Endodermal cell (in vitro differentiated cells): ENCODE data around the gene KIF1A. TPM values are rescaled to one million over a fixed set of nuclear protein-coding genes. Genes with fewer than 3 reads are reported as not detected.

Experiments used
- DNase-seq: peaks from one replicate; pipeline ENCODE4 v3.0.0-alpha.2; 2017
- H3K27ac ChIP-seq: 2 replicates; pipeline ENCODE4 v1.5.1; 2013; ENCODE audit warnings: mild to moderate bottlenecking, low read depth, low read length, moderate library complexity
- H3K27me3 ChIP-seq: 2 replicates; pipeline ENCODE4 v1.6.1; 2013; ENCODE audit warnings: mild to moderate bottlenecking, low read length, moderate library complexity; ENCODE audit not compliant: insufficient read depth, control insufficient read depth, poor library complexity, severe bottlenecking
- H3K36me3 ChIP-seq: 2 replicates; pipeline ENCODE4 v1.7.0; 2013; ENCODE audit warnings: mild to moderate bottlenecking, low read length, moderate library complexity; ENCODE audit not compliant: control insufficient read depth, insufficient read depth
- H3K4me1 ChIP-seq: one replicate; pipeline ENCODE4 v1.7.0; 2013; ENCODE audit warnings: low read length; ENCODE audit not compliant: control insufficient read depth, insufficient read depth
- H3K4me3 ChIP-seq: 2 replicates; pipeline ENCODE4 v1.5.1; 2013; ENCODE audit warnings: mild to moderate bottlenecking, low read length, moderate library complexity
- H3K9ac ChIP-seq: 2 replicates; pipeline ENCODE4 v1.6.1; 2013; ENCODE audit warnings: mild to moderate bottlenecking, low read length, moderate library complexity; ENCODE audit not compliant: poor library complexity, severe bottlenecking; ENCODE audit errors: extremely low read depth
- H3K9me3 ChIP-seq: 2 replicates; pipeline ENCODE4 v1.6.1; 2013; ENCODE audit warnings: mild to moderate bottlenecking, low read length, moderate library complexity; ENCODE audit not compliant: control insufficient read depth
- H3K27ac Mint-ChIP-seq: 2 replicates; pipeline ENCODE4 v1.8.0; 2020; ENCODE audit warnings: mixed read lengths
- H3K27me3 Mint-ChIP-seq: 2 replicates; pipeline ENCODE4 v1.8.0; 2021; ENCODE audit warnings: mild to moderate bottlenecking, mixed read lengths; ENCODE audit not compliant: insufficient read depth
- H3K36me3 Mint-ChIP-seq: 2 replicates; pipeline ENCODE4 v1.8.0; 2020; ENCODE audit warnings: low read depth, mixed read lengths
- H3K4me1 Mint-ChIP-seq: 2 replicates; pipeline ENCODE4 v1.8.0; 2020; ENCODE audit warnings: mixed read lengths
- H3K4me3 Mint-ChIP-seq: 2 replicates; pipeline ENCODE4 v1.8.0; 2020; ENCODE audit warnings: mild to moderate bottlenecking, moderate library complexity, mixed read lengths
- H3K9me3 Mint-ChIP-seq: 2 replicates; pipeline ENCODE4 v1.8.0; 2020; ENCODE audit warnings: mild to moderate bottlenecking, mixed read lengths
- WGBS, 2 experiments: methylation state at CpG; one replicate each; pipeline versions ENCODE4 v1.1.5 to v1.1.7; 2013; ENCODE audit warnings: missing lambda C conversion rate in 2 of 2, mixed read lengths in 1 of 2; ENCODE audit not compliant: insufficient coverage in 1 of 2, insufficient read length in 1 of 2; 5-methylcytosine and 5-hydroxymethylcytosine counted together
- total RNA-seq, 2 donors: library from RNA; stranded (reverse); fragmentation: NEBNext Ultra II Directional in 1 of 2; extraction: Animal tissue kit (Norgen Biotek cat#: 25700) in 1 of 2; gene quantifications; 2 replicates in 1 of 2; 3 replicates in 1 of 2; pipeline ENCODE4 v1.2.1, GENCODE V29; 2021
- TF ChIP-seq, protein P1 (sequence below): fragments of 200-600 bp; sonication (generic); conservative IDR thresholded peaks from 2 replicates; pipeline ENCODE4 v1.5.0; 2021; ENCODE audit warnings: antibody characterized with exemption, mild to moderate bottlenecking

KIF1A gene
- total RNA-seq, 2 donors from 2014 or later: 58.8 to 83.1 TPM

DNA sequence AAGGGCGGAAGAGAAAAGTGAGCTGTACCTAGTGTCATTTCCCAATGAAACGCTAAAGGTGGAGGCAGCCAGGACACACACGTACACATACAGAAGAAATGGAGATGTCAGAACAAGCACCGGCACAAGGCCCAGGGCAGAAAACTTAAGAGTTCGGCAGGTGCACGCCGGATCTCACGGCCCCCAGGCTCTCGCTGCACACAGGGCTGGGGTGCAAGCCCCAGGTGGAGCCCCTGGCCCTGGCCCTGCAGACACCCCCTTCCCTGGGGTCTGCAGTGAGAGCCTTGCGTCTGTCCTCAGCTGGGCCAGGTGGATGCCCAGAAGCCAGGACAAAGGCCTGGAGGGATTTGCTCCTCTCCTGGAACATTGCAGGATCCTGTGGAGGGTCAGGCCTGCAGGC, 91.7 kb downstream of the KIF1A start:
- no peaks in the 10 kb centered on the region for H3K4me1 ChIP-seq

DNA sequence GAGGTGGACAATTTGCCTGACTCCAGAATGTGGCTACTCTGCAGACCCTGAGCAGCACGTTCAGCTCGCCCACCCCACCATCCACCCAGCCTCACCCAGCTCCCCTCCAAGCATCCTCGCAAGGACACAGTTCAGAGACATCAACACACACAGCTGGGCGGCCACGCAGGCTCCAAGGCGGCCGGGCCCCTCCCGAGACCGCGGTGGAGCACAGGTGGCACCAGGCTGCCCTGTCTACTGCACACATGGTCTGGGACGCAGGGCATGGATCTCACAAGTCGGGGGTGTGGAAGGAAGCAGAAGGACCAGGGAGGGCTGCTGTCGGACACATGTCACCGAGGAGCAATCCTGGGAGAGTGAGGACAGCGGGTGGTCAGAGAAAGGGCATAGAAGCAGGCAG, 92.1 kb downstream of the KIF1A start:
- no peaks in the 10 kb centered on the region for H3K27me3 Mint-ChIP-seq

More for the DNA sequence above, 91.7 kb downstream of the KIF1A start:
- H3K4me3 ChIP-seq: no peak overlapping the region
- Mint-ChIP-seq H3K4me3 (no peak overlapping the region), H3K27ac (no peak overlapping the region), H3K27me3 (no peaks in the 10 kb centered on the region), H3K9me3 (no peaks in the 10 kb centered on the region), H3K36me3 (no peaks in the 10 kb centered on the region), H3K4me1 (no peaks in the 10 kb centered on the region)
- TF ChIP-seq, protein P1, sequence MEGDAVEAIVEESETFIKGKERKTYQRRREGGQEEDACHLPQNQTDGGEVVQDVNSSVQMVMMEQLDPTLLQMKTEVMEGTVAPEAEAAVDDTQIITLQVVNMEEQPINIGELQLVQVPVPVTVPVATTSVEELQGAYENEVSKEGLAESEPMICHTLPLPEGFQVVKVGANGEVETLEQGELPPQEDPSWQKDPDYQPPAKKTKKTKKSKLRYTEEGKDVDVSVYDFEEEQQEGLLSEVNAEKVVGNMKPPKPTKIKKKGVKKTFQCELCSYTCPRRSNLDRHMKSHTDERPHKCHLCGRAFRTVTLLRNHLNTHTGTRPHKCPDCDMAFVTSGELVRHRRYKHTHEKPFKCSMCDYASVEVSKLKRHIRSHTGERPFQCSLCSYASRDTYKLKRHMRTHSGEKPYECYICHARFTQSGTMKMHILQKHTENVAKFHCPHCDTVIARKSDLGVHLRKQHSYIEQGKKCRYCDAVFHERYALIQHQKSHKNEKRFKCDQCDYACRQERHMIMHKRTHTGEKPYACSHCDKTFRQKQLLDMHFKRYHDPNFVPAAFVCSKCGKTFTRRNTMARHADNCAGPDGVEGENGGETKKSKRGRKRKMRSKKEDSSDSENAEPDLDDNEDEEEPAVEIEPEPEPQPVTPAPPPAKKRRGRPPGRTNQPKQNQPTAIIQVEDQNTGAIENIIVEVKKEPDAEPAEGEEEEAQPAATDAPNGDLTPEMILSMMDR: no peak
- H3K9me3 ChIP-seq: no peaks in the 10 kb centered on the region
- H3K27ac ChIP-seq: no peak overlapping the region
- peaks cover 6% of the 10 kb centered on the region for H3K36me3 ChIP-seq
- WGBS, 2 experiments: 92 to 94% methylated on average over 6 to 10 of the region's 10 CpGs
- no peak overlapping the region for H3K9ac ChIP-seq
- no peaks in the 10 kb centered on the region for H3K27me3 ChIP-seq
- DNase-seq: no peak

DNA sequence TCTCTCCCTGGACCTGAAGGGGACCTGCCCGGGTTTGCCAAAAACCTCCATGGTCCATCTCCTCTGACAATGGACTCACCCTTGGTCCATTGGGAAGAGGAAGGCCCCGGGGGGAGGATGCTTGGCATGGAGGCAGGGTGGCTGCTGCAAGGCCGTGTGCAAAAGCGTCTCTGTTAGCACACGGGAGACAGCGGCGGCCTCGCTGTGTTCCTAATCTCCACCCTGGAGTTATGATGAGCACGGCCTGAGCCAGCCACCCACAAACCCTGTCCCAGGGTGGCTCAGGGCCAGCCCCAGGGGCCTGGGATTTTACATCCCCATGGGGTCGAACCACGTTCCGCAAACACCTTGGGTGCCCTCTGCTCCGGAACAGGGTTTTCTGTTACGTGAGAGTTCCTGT, 92.6 kb downstream of the KIF1A start:
- no peak overlapping the region for H3K27ac Mint-ChIP-seq
- Histone ChIP-seq H3K9ac (no peak overlapping the region), H3K4me1 (no peaks in the 10 kb centered on the region), H3K27ac (no peak overlapping the region), H3K4me3 (no peak overlapping the region), H3K27me3 (no peaks in the 10 kb centered on the region), H3K9me3 (no peaks in the 10 kb centered on the region), H3K36me3 (peaks cover 6% of the 10 kb centered on the region)
- no peak overlapping the region for H3K4me3 Mint-ChIP-seq
- no peaks in the 10 kb centered on the region for H3K27me3 Mint-ChIP-seq
- no peak for DNase-seq
- H3K36me3 Mint-ChIP-seq: no peaks in the 10 kb centered on the region
- no peaks in the 10 kb centered on the region for H3K9me3 Mint-ChIP-seq
- H3K4me1 Mint-ChIP-seq: no peaks in the 10 kb centered on the region
- TF ChIP-seq, protein P1: no peak
- 92 to 100% methylated on average over 5 to 14 of the region's 14 CpGs for whole genome bisulfite sequencing, 2 experiments

More for the DNA sequence above, 92.1 kb downstream of the KIF1A start:
- Histone ChIP-seq H3K4me3 (no peak overlapping the region), H3K36me3 (peaks cover 6% of the 10 kb centered on the region), H3K9me3 (no peaks in the 10 kb centered on the region), H3K27ac (no peak overlapping the region), H3K4me1 (no peaks in the 10 kb centered on the region), H3K27me3 (no peaks in the 10 kb centered on the region), H3K9ac (no peak overlapping the region)
- Mint-ChIP-seq H3K36me3 (no peaks in the 10 kb centered on the region), H3K4me3 (no peak overlapping the region), H3K4me1 (no peaks in the 10 kb centered on the region), H3K9me3 (no peaks in the 10 kb centered on the region), H3K27ac (peak overlapping the region; percentile 69)
- WGBS, 2 experiments: 94 to 100% methylated on average over 8 to 15 of the region's 15 CpGs
- DNase-seq: no peak
- TF ChIP-seq, protein P1: no peak
